HK-2 (cell line): ENCODE measurements around the gene ARHGEF33.
"Not testable (repeated sequence)": the region's sequence is repeated elsewhere in the genome, so short reads cannot be mapped to it uniquely, and the experiment has no call there.

Experiments used
- DNase-seq: peaks from one replicate; pipeline ENCODE4 v3.0.0-alpha.2; 2018; ENCODE audit not compliant: unreplicated experiment

Gene ARHGEF33

DNA sequence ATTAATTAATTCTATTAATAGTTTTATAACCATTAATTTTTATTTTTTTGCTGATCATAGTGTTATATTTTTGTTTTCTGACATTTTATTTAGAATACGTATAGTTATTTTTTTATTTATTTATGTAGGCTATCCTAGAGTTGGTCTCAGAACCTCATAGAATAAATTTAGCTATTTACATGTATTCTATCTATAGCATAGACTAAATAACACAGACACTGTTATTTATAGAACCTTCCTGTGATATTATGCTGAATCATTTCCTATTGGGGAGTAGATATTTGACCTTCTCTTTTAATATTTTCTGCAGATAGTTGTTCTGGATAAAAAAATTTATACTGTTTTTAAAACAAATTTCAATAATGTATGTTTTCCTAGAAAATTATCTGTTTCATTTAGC, 20.2 kb downstream of the ARHGEF33 start:
- DNase-seq = no peak

DNA sequence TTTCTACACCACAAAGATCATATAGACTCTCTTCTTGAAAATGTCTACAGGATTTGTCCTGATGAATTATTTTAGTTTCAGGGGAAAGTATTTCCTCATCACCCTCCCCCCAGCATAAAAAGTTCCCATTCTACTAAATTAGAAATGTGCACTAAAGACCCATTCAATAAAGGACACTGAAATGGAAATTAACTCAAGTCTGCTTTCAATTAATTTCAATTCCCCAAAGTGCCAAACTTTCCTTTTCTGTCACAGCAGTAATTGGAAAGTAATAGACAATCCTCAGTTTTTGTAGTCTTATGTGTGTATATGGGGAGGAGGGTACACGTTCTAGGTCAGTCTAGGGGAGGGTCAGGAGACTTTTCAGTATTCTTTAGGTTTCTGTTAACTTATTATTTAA, 21.5 kb downstream of the ARHGEF33 start:
- DNase-seq = no peak

DNA sequence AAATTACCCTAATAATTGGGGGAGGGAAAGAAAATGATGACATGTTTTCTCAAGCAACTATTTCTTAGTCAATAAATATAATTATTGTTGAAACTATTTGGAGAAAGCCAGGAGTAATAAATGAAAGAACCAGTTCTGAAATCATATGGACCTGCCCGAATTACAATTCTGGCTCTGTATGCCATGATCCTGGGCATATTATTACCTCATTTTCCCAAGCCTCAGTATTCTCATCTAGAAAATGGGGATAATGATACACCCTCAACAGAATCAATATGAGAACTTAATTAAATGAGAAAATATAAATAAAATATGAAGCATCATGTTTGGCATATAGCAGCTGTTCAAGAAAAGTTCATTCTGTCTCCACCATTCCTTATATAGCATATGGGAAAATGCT, 22.9 kb downstream of the ARHGEF33 start:
- DNase-seq = no peak

DNA sequence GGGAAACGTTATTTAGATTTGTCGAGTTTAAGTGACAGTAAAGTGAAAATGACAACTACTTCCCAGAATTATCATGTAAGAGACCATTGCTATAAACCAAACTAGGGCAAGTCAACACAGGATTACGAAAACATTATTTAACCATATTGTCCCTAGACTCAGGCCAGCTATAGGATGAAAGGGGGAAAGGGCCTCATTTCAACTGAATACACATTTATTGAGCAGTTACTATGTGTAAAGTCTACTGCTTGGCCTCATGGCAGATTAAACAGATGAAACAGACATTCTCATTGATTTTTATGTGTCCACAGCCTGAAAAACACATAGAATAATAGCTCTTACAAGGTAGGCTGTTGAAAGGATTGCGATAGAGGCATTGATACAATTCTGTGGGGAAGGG, 32.7 kb downstream of the ARHGEF33 start:
- DNase-seq = no peak

DNA sequence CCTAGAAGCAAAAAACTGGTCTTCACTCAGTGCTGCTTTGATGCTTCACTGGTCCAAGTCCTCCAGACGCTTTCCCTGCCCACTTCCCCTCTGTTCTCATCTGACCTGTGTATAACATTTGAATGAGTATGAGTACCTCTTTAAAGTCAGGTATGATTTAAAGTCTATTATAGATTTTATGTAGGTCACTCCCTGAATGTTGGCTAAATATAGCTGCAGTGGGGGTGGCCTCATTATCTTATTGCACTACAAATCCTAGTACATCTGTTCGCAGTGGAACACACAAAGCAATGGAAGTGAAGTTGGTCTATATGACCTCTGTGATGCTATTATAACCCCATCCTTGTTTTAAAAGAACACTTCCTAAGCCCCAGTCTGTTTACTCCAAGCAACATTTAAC, 33.2 kb downstream of the ARHGEF33 start:
- no peak for DNase-seq

DNA sequence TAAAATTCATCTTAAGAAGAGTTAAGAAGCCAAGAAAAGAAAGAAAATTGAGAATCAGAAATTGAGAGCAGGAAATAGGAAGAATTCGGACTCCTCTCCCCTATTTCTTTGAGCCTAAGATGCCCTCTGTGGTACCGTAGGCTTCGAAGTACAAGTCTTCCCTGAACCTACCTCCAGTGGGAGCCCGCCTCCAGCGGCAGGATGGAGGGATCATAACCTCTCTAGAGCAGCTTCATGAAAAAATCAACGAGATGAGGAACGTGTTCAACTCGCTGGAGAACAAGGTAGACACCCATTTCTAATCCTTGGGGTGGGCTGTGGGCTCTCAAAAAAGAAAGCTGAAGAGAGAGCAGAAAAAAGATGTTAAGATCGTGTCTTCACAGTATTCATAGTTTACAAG, 36.3 kb downstream of the ARHGEF33 start:
- no peak for DNase-seq

DNA sequence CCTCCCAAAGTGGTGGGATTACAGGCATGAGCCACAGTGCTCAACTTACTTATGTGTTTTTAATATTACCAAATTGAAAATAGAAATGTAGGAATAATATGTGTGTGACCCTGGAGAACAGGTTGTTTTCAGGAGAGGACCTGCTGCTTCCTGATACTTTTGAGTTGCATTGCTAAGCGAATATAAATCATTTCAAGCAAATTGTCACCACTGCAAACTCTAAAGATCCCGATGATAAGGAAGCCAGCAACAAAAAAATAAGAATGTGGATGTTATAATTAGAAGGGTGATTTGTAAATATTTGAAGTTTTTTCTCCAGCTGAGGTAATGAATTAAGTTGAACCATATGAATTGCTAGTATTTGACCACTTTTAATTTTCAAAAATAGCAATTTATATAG, 40.9 kb downstream of the ARHGEF33 start:
- no peak for DNase-seq

DNA sequence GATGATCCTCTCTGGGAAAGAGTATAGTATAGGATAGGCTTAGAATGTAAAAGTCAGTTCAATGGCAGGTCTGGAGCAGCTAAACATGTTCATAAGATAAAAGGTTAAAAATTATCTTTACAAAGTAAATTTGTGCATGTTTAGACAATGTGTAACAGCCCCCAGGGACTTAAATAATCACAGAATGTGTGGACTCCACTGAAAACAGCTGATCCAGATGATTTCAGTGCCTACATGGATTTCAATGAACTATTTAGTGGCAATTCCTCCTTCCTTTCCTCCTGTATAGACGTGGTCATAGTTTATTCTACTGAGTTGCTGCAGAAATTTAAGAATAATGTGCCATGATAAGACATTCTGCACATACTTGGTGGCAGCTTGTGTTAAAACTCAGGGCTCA, 42.9 kb downstream of the ARHGEF33 start:
- DNase-seq = no peak

DNA sequence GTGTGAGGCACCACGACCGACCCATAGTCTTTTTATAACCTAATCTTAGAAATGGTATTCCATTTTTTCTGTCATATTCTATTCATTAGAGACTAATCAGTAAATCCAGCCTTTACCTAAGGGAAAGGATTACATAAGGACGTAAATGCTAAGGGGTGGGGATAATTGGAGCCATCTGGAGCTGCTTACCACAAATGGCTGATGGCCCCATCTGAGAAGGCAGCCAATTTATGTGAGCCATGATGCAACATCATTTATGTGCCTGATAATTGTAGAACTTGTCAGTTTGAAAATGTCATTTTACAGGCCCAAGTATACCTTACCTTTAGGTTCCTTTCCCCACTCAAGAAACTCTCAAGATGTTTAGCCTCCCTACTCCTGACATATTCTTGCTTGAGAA, 44.0 kb downstream of the ARHGEF33 start:
- no peak for DNase-seq

DNA sequence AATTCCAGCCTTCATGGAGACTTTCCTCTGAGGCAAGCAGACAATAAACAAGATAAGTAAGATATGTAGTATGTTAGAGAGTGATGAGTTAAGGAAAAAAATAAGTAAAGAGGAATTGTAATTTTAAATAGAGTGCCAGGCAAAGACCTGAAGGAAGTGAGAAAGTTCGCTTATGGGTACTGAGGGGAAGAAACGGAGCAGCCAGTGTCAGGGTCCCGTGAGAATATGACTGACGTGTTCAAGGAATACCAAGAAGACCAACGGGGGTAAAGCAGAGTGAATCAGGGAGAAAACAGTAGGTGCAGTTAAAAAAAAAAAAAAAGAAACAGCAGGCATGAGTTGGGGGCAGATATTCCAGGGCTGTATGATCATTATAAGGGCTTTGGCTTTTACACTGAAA, 45.1 kb downstream of the ARHGEF33 start:
- DNase-seq = no peak

DNA sequence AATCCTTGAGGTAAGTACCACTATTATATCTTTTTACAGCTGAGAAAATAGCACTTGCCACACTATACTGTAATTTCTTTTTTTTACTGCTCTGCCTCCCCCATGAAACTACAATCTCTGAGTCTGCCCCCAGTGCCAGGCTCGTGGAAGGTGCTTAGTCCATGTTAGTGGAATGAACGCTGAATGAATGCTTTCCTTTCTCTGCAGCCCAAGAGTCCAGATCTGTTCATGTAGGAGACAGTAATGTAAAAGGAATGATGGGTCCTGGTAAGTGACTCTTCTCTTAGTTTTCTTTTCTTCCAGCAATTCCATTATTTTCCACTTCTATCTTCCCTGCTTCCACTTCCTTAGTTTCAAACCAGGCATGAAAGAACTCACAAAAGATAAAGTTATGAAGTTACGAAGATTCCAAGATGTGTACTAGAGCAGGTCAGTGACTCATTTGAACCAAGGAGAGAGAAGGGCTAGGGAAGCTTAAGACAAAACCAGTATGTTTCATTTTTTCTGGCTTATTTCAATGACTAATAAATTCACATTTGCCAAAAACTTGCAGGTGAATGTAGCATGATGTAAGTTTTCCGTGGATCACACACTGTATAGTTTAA, 46.0 kb downstream of the ARHGEF33 start:
- no peak for DNase-seq

DNA sequence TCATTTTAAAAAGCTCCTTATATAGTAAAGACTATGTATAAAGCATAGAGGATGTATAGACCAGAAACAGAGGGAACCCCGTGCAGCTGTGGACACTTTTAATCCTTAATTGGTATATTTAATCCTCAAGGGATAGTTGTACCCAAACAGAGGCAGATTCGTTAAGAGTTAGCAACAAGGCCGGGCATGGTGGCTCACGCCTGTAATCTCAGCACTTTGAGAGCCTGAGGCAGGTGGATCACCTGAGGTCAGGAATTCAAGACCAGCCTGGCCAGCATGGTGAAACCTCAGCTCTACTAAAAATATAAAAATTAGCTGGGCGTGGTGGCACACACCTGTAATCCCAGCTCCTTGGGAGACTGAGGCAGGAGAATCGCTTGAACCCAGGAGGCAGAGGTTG, 46.8 kb downstream of the ARHGEF33 start:
- not testable (repeated sequence) for DNase-seq

DNA sequence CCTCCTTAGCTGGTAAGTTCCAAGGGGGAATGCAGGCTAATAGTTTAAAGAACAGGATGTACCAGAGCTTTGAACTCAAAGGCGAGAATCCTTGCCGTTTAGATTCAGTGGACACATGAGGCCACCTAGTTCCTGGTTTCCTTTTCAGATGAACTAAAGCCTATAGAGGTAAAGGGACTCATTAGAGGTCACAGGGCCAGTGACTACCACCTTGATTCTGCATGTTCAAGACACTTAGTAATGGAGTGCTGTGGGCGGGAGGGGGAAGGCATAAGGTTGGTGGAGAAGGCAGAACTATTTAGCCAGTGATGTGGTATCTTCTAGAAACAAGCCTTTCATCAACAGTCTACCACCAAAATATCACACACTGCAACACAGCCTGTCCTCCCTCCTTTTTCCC, 47.9 kb downstream of the ARHGEF33 start:
- no peak for DNase-seq

DNA sequence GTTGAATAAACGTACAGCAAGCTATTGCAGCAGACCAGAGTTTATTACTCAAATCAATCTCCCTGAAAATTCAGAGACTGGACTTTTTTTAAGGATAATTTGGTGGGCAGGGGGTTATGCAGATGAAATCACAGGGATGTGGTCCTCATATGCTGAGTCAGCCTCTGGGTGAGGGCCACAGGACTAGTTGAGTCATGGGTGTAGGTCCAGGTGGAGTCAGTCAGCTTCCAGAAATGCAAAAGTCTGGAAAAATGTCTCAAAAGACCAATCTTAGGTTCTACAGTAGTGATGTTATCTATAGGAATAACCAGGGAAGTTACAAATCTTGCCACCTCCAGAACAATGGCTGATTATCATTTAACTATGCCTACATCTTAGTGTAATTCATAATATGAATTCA, 51.1 kb downstream of the ARHGEF33 start:
- DNase-seq = no peak

DNA sequence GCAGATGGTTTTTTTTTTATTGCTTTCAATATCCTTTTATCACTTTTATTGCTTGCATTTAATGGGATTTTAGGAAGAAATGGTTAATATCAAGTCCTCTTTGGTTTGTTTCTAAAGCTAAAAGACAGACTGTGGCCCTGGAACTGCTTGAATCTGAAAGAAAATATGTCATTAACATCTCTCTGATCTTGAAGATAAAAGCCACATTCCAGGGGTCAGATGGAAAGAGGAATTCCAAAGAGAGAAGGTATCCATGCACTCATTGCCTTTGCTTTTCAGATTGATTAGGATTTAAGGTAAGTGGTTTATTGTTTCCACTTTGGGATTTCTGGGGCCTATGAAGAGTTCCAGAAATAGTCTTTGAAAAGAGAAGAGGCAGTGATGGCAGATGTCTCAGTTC, 54.1 kb downstream of the ARHGEF33 start:
- DNase-seq = no peak

DNA sequence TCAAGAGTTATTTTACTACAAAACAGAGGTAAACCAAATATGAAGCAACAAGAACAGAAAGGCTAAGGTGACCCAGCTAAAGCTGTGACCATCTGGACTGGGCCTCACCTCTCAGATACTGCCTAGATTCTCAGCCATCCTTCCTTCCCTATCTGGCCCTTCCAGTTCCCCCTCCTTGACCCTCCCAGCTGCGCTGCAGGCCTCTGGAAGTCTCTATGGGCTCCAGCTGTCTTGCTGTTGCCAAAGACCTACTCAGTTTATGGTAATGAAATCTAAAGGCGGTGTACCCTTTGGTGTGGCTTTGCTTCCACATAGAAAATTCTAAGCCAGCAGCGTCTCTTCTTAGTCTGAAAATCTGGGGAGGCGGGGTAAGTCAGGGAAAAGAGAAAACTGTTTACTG, 55.7 kb downstream of the ARHGEF33 start:
- DNase-seq = no peak

DNA sequence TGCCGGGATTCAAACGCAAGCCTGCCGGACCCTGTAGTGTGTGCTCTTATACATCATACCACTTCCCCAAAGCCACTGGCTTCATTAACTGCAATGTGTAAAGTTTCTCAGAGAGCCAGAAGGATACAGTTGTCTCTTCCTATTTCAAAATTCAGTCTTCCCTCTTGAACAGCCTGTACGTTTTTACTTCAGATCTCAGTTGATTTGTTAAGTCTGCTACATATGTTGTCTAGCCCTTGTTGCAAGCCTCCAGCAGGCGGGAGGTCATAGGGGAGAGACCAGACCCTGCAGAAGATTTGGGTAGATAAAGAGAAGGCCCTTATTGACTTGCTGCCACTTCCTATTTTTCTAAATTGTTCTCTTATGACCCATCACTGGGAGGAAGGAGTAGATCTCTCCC, 56.2 kb downstream of the ARHGEF33 start:
- DNase-seq = no peak

DNA sequence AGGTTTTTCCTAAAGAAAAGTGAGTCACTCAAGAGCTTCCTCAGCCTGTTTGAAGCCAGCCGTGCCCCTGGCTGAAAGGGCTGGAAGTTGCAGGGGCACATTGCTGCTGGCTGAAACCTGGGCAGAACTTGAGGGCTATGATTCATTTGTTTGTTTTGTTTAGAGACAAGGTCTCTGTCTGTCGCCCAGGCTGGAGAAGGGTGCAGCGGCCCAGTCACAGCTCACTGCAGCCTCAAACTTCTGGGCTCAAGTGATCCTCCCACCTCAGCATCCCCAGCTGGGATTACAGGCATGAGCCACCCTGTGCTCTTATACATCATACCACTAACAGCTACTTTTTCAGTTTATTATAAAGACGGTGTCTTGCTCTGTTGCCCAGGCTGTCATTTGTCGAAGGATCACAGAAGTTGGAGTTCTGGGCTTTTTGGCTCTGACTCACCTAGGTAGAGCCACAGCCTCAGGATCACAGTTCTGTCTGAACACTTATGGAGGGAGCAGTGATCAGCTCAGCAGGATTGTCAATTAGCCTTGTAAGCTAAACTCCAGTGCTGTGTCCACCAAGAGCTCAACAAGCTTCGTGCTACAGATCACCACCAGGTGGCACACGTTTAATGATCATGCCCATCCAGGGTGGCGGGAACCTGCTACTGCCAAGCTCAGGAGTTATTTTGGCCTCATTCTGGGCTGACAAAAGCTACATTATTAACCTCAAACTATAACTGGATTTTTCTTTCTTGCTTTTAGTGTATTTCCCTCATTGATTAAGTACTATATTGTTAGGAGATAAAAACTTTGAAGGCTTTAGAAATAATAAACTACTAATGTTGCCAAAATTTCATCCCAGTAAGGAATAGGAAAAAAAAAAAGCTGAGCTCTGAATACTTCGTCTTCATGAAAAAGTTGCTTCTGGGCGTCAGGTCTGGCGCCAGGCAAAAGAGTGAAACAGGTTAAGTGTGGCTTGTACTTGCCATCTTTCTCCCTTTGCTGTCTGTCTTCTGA, 57.9 kb downstream of the ARHGEF33 start:
- peak; percentile 66 for DNase-seq

DNA sequence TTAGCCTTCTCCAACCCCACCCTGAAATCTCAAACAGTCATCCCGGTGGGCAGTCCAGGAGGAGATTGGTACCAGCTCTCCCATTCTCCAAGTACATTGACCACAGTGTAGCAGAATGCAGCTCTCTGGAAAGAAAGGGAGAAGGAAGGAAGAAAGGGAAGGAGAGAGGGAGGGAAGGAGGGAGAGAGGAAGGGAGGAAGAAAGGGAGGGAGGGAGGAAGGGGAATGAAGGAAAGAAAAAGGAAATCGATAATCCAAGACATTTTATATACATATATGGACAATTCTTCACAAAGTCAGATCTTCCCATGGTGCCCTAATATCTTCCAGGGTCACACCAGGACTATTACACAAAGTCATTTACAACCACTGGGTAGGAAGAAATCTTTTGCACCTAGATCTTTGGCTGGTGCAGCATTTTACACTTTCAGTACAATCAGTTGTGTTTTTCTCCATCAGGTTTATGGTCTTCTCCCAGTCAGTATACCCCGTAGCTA, 58.8 kb downstream of the ARHGEF33 start:
- no peak for DNase-seq

DNA sequence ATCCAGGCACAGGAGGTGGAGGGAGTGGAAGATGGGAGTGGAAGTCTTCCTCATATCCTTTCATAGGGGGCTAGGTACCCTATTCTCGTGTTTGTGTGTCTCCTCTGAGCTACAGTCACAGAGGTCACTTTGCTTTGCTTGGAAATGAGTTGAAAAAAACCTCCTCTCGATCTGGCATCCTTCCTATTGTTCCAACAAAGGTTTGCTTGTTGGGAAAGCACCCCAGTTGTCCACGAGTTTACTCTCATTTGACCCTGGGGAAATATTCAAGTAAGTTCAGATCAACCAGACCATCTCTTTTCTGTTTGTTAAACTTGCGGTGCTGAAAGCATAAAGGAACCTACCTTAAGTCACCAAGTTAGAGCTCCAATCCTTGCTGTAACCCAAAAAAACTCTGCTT, 59.3 kb downstream of the ARHGEF33 start:
- DNase-seq = no peak

DNA sequence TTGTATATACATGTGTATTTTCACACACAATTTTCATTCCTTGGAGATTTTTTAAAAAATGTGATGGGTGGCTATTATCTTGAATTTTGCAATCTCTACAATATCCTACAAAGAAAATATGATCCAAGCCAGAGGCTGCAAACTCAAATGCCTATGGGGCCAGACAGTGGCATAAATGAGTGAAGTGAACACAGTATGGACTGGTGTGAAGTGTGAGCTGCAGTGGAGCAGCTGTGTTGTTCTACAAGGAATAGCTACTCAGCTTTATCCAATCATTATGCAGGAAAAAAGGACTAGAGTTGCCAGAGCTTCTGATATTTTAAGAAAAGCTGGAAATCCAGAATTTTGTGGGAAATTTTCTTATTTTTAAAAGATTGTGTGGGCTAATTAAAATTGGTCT, 62.1 kb downstream of the ARHGEF33 start:
- no peak for DNase-seq

DNA sequence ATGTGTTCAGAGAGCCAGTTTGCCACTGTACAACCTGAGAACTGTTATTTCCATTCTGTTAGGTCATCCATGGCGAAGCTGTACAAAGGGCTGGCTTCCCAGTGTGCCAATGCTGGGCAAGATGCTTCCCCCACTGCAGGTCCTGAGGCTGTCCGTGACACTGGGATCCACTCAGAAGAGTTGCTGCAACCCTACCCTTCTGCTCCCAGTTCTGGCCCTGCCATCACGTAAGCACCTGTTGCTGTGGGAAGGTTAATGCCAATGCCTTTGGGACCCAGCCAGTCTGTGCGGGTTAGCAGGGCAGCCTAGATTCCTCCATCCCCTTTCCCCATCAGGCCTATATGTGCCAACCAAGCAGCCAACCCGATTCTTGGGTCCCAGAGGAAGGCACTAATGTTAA, 68.3 kb downstream of the ARHGEF33 start:
- no peak for DNase-seq

DNA sequence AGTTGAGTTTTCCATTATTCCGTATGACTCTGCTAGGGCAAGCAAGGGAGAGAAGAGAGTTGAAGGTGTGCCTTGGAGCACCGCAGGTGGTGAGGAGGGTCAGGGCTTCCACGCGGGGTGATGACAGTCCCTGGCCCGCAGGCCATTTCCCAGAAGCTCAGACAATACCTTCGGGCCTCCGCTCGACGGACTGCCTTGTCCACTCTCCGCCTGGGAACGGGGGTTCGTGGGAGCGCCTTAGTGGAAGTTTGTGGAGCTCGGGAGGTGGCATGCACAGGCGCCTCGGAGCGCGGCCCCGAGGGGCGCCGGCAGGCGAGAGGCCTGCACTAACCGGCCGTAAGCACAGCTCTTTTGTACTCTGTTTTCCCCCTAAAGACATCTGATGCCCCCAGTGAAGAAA, 69.8 kb downstream of the ARHGEF33 start:
- no peak for DNase-seq
